Measurements from ENCODE around the gene ARHGEF10L. TPM values are rescaled to one million over a fixed set of nuclear protein-coding genes. Genes with fewer than 3 reads are reported as not detected.

ARHGEF10L gene
- total RNA-seq, 2 experiments from 2014 or later: not detected

- DNase-seq: no peak
- Mint-ChIP-seq H3K4me1 (no peaks in the 10 kb centered on the region), H3K27ac (no peak overlapping the region), H3K36me3 (no peaks in the 10 kb centered on the region), H3K9me3 (no peaks in the 10 kb centered on the region), H3K27me3 (no peaks in the 10 kb centered on the region), H3K4me3 (no peak overlapping the region)
These were observed 122.8 kb downstream of the ARHGEF10L start for GRCh38 chr1:17662296-17662695.

DNA sequence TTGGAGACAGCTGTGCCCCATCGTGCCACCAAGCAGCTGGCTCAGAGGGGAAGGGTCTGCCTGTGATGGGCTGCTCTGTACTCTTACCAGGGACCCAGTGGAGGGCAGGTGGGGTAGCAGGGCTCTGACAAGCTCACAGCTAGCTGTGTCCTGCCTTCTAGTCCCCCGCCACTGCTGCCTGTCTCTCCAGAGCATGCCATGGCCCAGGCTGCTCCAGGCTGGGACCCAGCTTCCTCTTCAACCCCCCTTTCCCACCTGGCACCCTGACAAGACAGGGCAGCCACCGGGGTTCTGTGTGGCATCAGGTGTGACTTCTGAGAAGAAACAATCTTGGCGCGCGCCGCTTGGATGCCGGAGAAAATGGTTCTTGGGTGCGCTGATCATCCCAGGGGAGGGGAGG is 123.3 kb downstream of the ARHGEF10L start:
- H3K9me3 Mint-ChIP-seq: no peaks in the 10 kb centered on the region
- H3K27me3 Mint-ChIP-seq: no peaks in the 10 kb centered on the region
- H3K4me3 Mint-ChIP-seq: no peak overlapping the region

DNA sequence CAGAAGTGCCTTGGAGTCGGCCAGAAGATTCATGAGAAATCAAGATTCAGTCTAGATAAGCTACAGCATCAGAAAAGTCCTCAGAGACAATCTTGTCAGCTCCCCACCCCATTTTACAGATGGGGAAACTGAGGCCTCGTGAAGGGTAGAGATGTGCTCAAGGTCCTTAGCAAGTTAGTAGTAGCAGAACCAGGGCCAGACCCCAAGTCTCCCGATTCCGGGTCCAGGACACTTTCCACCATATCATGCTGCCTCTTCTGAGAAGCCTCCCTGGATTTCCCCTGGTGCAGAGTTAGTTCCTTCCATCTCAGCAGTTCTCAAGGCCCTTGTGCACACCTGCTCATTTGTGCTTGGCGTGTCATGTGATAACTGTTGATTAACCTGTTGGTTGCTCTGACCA is 124.1 kb downstream of the ARHGEF10L start:
- no peaks in the 10 kb centered on the region for H3K4me1 Mint-ChIP-seq
- H3K36me3 Mint-ChIP-seq: no peaks in the 10 kb centered on the region
- no peak overlapping the region for H3K27ac Mint-ChIP-seq
- H3K9me3 Mint-ChIP-seq: no peaks in the 10 kb centered on the region
- no peak for DNase-seq
- H3K4me3 Mint-ChIP-seq: no peak overlapping the region
- H3K27me3 Mint-ChIP-seq: no peaks in the 10 kb centered on the region

More for the DNA sequence above, 123.3 kb downstream of the ARHGEF10L start:
- no peak for DNase-seq
- Mint-ChIP-seq H3K36me3 (no peaks in the 10 kb centered on the region), H3K4me1 (no peaks in the 10 kb centered on the region), H3K27ac (no peak overlapping the region)

GRCh38 chr1:17664322-17664721 is 124.8 kb downstream of the ARHGEF10L start:
- Mint-ChIP-seq H3K9me3 (no peaks in the 10 kb centered on the region), H3K36me3 (no peaks in the 10 kb centered on the region), H3K4me3 (no peak overlapping the region), H3K27ac (no peak overlapping the region), H3K4me1 (no peaks in the 10 kb centered on the region), H3K27me3 (no peaks in the 10 kb centered on the region)
- DNase-seq: no peak

DNA sequence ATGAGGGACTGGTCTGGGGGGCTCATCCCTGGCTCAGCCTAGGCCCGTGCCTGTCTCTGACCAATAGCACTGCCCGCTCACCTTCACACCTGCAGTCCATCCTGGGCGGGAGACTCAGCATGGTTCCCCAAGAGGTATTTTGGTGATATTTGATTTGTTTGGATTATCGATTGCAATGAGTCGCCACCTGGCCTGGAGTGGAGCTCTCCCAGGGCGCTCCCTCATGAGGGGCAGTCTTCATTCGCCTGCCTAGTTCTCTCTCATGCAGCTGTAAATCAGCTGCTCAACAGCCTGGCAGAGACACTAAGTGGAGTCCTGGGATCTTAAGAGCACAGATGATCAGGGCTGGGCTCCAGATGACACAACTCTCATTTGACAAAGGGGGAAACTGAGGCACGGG is 125.6 kb downstream of the ARHGEF10L start:
- no peaks in the 10 kb centered on the region for H3K4me1 Mint-ChIP-seq
- H3K27ac Mint-ChIP-seq: no peak overlapping the region
- no peak overlapping the region for H3K4me3 Mint-ChIP-seq
- DNase-seq: no peak
- no peaks in the 10 kb centered on the region for H3K36me3 Mint-ChIP-seq
- no peaks in the 10 kb centered on the region for H3K27me3 Mint-ChIP-seq
- H3K9me3 Mint-ChIP-seq: no peaks in the 10 kb centered on the region

- DNase-seq: no peak
- no peak overlapping the region for H3K4me3 Mint-ChIP-seq
- no peaks in the 10 kb centered on the region for H3K27me3 Mint-ChIP-seq
- no peak overlapping the region for H3K27ac Mint-ChIP-seq
- no peaks in the 10 kb centered on the region for H3K4me1 Mint-ChIP-seq
- H3K9me3 Mint-ChIP-seq: no peaks in the 10 kb centered on the region
- no peaks in the 10 kb centered on the region for H3K36me3 Mint-ChIP-seq
These were observed 126.6 kb downstream of the ARHGEF10L start for GRCh38 chr1:17665950-17666720.

DNA sequence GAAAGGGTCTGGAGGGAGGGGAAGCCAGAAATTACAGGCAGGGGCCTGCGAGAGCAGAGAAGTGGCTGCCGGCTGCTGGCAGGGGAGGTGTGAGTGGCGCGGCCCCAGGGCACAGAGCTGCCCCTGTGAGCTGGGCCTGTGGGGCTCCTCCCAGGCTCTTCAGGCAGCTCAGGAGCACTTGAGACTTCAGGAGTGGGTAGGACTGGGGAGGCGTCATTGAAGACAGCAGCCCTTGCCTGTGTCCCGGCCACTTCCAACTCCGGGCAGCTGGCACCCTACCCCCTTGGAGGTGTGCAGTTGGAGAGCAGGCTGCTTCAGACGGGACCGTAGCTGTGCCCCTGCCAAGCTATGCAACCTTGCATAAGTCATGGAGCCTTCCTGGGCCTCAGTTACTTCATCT is 128.1 kb downstream of the ARHGEF10L start:
- H3K27ac Mint-ChIP-seq: no peak overlapping the region
- no peaks in the 10 kb centered on the region for H3K9me3 Mint-ChIP-seq
- no peak for DNase-seq
- no peaks in the 10 kb centered on the region for H3K27me3 Mint-ChIP-seq
- no peak overlapping the region for H3K4me3 Mint-ChIP-seq
- H3K36me3 Mint-ChIP-seq: no peaks in the 10 kb centered on the region
- H3K4me1 Mint-ChIP-seq: no peaks in the 10 kb centered on the region

GRCh38 chr1:17668195-17668594 is 128.7 kb downstream of the ARHGEF10L start:
- H3K27ac Mint-ChIP-seq: no peak overlapping the region
- no peaks in the 10 kb centered on the region for H3K27me3 Mint-ChIP-seq
- no peaks in the 10 kb centered on the region for H3K36me3 Mint-ChIP-seq
- DNase-seq: no peak
- H3K4me3 Mint-ChIP-seq: no peak overlapping the region
- no peaks in the 10 kb centered on the region for H3K4me1 Mint-ChIP-seq
- no peaks in the 10 kb centered on the region for H3K9me3 Mint-ChIP-seq

DNA sequence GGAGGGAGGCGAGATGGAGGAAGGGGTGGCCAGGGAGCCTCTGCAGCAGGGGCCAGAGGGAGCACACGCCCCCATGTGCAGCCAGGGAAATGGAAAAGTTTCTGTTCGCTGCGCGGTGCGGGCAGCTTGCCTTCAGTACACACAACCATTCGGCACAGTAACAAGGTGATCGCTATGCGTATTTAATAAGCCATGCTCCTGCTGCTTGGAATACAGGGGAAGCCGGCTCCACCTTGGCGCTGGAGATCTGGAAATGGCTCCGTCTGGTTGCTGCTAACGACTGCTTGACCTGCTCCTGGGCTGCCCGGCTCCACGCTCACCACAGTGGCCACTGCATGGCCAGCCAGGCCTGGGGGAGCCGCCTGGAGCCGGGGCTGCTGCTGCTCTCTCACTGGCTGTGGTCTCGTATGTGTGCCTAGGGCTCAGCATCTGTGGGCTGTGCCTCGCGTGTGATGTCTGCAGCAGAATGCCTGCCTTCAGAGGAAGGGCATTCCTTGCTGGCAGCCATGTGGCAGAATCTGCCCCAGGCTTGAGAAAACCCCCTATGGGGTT is 129.2 kb downstream of the ARHGEF10L start:
- Mint-ChIP-seq H3K27ac (no peak overlapping the region), H3K36me3 (no peaks in the 10 kb centered on the region), H3K27me3 (no peaks in the 10 kb centered on the region), H3K4me3 (no peak overlapping the region), H3K9me3 (no peaks in the 10 kb centered on the region), H3K4me1 (no peaks in the 10 kb centered on the region)
- no peak for DNase-seq

DNA sequence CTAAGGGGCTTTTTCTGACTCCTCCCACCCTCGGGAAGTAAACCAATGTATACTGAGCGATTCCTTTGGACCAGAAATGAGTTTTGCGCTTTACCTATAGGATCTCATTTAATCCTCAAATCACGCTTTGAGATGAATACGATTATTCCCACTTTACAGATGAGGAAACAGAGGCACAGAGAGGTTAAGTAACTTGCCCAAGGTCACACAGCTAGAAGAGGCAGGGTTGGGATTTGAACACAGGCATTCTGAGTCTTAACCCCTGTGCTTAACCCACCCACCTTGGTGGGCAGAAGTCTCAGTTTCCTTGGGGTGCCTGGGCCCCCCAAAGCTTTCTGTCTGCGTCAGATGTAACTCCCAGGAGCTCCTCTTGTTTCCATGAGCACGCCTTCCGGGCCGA is 129.8 kb downstream of the ARHGEF10L start:
- no peak for DNase-seq
- no peak overlapping the region for H3K4me3 Mint-ChIP-seq
- no peaks in the 10 kb centered on the region for H3K36me3 Mint-ChIP-seq
- no peak overlapping the region for H3K27ac Mint-ChIP-seq
- H3K27me3 Mint-ChIP-seq: no peaks in the 10 kb centered on the region
- no peaks in the 10 kb centered on the region for H3K4me1 Mint-ChIP-seq
- H3K9me3 Mint-ChIP-seq: no peaks in the 10 kb centered on the region

DNA sequence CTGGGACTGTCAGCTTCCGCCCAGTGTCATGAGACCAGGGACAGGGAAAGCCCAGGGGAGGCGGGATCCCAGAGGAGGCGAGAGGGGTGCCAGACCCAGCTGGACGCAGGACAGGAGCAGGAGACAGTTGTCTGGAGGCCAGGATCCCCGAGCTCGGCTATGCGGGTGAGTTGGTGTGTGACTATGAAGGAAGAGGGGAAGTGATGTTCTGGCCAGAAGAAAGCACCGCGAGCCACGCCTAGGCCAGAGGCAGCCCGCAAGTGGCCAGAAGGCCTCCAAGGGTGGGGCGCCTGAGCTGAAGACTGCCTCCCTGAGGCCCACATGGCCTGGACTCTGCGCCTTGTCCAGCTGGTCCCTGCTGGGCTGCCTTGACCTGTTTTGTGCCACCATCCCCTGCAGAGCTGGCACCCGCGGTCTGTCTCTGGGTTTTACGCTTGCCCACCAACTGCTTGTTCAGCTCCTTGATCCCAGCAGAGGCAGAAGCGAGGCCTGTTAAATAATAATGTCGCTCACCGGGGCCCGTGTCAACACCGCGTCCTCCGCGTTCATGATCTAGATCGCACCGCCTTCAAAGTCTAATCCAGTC is 130.5 kb downstream of the ARHGEF10L start:
- H3K27me3 Mint-ChIP-seq: no peaks in the 10 kb centered on the region
- H3K27ac Mint-ChIP-seq: no peak overlapping the region
- H3K9me3 Mint-ChIP-seq: no peaks in the 10 kb centered on the region
- no peaks in the 10 kb centered on the region for H3K4me1 Mint-ChIP-seq
- H3K4me3 Mint-ChIP-seq: no peak overlapping the region
- no peaks in the 10 kb centered on the region for H3K36me3 Mint-ChIP-seq
- no peak for DNase-seq

DNA sequence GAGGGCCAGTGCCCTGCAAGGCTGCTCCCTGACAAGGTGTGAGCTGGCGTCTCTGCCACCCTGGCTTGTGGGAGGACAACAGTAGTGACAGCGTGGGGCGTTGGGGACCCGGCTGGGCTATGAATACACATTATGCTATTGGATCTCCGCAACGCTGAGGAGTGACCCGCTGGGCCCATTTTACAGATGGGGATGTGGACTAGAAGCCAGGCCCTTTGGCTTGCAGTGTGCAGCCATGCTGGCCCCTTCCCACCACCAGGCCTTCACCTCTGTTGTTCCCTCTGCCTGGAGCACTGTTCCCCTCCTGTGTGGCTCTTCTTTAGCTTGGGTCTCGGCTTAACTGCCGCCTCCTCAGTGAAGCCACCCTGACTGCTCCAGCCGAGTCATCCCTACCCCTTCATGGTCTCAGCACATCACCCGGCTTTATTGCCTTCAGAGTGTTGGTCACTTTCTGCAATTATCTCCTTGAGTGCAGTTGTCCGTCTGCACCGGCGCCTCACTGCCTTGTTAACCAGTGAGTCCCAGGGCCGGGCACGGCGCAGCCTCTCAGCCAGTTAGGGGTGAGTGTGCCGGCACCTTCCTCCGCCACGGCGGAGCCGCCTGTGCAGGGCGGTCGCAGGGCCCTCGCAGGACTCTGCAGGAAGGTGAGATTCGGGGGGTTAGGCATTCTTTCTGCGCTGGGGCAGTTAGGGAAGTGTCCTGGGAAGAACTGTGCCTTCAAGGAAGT is 131.3 kb downstream of the ARHGEF10L start:
- H3K4me1 Mint-ChIP-seq: no peaks in the 10 kb centered on the region
- no peak overlapping the region for H3K4me3 Mint-ChIP-seq
- H3K27ac Mint-ChIP-seq: no peak overlapping the region
- H3K36me3 Mint-ChIP-seq: no peaks in the 10 kb centered on the region
- no peak for DNase-seq
- no peaks in the 10 kb centered on the region for H3K9me3 Mint-ChIP-seq
- no peaks in the 10 kb centered on the region for H3K27me3 Mint-ChIP-seq

DNA sequence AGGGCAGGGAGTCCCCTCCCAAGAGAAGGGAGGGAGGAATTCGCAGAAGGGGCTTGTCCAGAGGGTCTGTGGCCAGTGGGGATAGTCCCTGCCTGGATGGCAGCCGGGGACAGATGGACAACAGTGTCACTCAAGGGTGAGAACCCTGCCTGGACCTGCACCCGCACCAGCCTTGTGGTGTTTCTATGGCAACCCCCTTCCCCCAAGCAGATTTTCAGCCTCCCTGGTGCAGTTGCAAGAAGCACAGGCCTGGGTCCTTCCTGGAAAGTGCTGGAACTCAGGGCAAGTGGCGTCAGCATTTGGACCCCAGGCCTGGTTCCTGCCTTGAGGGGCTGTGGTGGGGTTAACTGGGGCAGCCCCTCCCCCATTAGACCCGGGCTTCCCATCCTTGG is 131.8 kb downstream of the ARHGEF10L start:
- Mint-ChIP-seq H3K27me3 (no peaks in the 10 kb centered on the region), H3K4me1 (no peaks in the 10 kb centered on the region), H3K9me3 (no peaks in the 10 kb centered on the region), H3K36me3 (no peaks in the 10 kb centered on the region), H3K27ac (no peak overlapping the region), H3K4me3 (no peak overlapping the region)
- DNase-seq: no peak

DNA sequence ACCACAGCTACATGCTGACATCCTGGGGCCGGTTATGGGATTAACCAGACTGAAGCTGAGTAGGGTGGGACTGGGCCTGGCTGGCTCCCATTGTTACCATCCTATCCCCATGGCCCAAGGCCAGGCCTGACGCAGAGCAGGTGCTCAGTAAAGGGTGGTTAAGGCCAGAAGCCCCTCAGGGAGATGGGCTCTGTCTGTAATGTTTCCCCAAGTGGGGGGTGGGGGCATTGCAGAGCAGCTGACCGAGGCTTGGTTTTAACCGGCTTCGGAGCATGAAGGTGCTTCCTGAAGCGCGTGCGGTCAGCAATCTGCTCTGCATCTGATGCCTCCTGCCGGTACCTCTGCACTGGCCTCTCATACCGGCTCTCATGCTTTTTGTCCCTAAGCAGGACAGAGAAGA is 132.2 kb downstream of the ARHGEF10L start:
- no peaks in the 10 kb centered on the region for H3K4me1 Mint-ChIP-seq
- no peaks in the 10 kb centered on the region for H3K36me3 Mint-ChIP-seq
- no peak for DNase-seq
- no peaks in the 10 kb centered on the region for H3K9me3 Mint-ChIP-seq
- no peaks in the 10 kb centered on the region for H3K27me3 Mint-ChIP-seq
- no peak overlapping the region for H3K4me3 Mint-ChIP-seq
- H3K27ac Mint-ChIP-seq: no peak overlapping the region

GRCh38 chr1:17672226-17672625 is 132.7 kb downstream of the ARHGEF10L start:
- Mint-ChIP-seq H3K36me3 (no peaks in the 10 kb centered on the region), H3K4me1 (no peaks in the 10 kb centered on the region), H3K27ac (no peak overlapping the region), H3K9me3 (no peaks in the 10 kb centered on the region), H3K4me3 (no peak overlapping the region), H3K27me3 (no peaks in the 10 kb centered on the region)
- DNase-seq: no peak

Measured in activated naive CD8-positive, alpha-beta T cell treated with anti-CD3 and anti-CD28 coated beads for 36 hours (primary cell).